Activated CD4-positive, alpha-beta T cell treated with anti-CD3 and anti-CD28 coated beads, Interleukin-2, amount 50 U/mL, for 4 hours (primary cell): ENCODE results near the gene CCDC69.

ENCODE experiments used
- DNase-seq, 2 experiments: peaks; one replicate each; pipeline ENCODE4 v3.0.0-alpha.2; 2020

Gene CCDC69

DNA sequence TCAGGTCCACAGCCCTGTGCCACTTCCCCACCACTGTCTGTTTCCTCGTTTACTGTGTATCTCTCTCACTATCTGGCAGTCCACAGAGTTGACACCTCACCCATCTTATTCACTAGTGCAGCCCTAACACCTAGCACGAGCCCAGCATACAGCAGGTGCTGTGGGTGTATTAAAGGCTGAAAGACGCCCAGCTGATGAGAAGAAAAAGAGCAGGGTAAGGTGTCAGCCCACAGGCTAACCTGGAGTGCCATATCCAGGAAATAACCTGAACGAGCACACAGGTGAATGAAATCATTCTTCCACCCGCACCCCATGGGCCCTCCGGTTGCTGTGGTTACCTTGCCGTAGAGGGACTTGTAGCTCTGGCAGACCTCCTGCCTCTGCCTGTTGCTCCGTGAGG is 84.9 kb downstream of the CCDC69 start:
- DNase-seq: no peak

DNA sequence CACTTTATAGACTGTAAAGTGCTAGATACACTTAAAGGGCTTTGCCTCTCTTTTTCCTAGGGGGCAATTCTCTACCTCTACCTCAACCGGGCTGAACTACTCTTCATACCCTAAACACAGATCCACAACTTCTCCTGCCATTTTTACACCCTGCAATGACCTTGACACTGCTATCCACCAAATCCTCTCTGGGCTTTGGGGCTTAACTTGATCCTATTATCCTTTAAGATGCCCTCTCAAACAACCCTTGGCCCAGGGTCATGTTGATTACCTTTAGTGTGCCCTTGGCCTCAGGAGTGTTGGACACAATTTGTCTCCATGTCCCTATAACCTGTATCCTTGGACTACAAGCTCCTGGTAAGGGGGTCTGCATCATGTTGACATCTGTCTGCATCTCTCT is 85.8 kb downstream of the CCDC69 start:
- no peak for DNase-seq

DNA sequence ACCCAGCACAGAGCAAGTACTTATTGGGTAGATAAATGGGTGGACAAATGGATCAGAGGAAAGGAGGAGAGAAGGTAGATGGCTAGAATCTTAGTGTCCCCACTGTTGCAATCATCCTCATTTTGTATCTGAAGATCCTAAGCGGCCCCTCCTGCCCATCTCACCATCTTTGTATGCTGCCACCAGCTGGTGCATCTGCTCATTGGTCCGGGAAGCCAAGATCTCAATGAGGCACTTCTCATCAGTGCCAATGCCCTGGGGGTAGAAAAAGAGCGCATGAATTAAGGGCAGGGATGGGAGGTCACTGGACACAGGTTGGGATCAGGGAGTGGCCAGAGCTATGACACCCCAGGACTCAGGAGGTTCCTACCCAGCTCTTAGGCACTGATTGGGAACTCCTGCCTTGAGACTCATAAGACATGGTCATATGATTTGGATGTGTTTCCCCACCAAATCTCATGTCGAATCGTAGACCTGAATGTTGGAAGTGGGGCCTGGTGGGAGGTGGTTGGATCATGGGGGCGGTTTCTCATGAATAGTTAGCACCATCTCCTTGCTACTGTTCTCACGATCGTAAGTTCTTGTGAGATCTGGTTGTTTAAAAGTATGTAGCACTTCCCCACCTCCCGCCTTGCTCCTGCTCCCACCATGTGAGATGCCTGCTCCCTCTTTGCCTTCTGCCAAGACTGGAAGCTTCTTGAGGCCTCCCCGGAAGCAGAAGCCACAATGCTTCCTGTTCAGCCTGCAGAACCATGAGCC is 86.6 kb downstream of the CCDC69 start:
- DNase-seq: no peak

DNA sequence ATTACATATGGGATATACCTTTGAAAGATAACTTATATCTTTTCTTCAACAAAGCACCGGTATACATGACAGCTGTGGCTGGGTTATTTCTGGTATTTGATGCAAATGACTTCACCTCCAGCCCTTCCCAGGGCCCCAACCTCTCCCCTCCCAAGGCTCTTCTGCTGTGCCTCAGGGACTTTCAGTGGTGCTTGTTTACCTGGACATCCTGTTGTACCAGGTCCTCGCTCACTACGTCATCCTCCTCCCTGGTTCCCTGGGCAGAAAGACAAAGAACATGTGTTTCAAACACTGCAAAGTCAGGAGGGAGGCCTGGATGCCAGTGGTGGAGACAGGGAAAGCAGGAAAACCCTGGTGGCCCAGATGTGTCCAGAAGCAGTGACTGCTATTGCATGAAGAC is 89.7 kb downstream of the CCDC69 start:
- no peak for DNase-seq

DNA sequence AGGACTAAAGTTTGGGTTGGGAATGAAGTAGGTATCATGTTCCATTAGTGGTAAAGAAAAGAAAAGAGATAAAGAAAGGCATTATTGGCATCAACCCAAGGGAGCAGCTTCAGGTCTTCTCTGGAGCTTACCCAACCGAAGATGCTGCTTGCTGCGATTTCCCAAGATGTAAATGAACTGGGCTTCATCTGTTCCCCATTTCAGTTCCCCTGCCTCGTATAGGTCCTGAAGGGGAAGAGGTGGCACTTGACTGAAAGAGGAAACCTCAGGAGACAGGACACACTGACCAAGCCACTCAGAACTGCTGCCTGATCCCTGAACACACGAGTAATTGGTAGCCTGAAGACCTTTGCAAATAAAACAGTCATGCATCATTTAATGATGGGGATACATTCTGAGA is 90.9 kb downstream of the CCDC69 start:
- no peak for DNase-seq
